Esophagus muscularis mucosa (tissue), 4 donors: ENCODE data around the gene COL11A2. TPM values are rescaled to one million over a fixed set of nuclear protein-coding genes. Genes with fewer than 3 reads are reported as not detected.

Experiments used
- DNase-seq: peaks from one replicate; pipeline ENCODE4 v3.0.0-alpha.2; 2017; ENCODE audit errors: extremely low spot score
- H3K27ac ChIP-seq, 4 donors: fragments of 200-600 bp; sonication (generic); replicated peaks in 1 of 4; 1 replicate in 3 of 4; 2 replicates in 1 of 4; pipeline ENCODE4 v1.5.1; 2016 to 2019; ENCODE audit warnings: mild to moderate bottlenecking in 1 of 4
- H3K27me3 ChIP-seq, 4 donors: fragments of 200-600 bp; sonication (generic); one replicate each; pipeline versions ENCODE4 v1.5.1 to v1.6.0; 2016 to 2019
- H3K36me3 ChIP-seq, 4 donors: fragments of 200-600 bp; sonication (generic); one replicate each; pipeline ENCODE4 v1.5.1; 2016 to 2019
- H3K4me1 ChIP-seq, 4 donors: fragments of 200-600 bp; sonication (generic); one replicate each; pipeline ENCODE4 v1.5.1; 2016 to 2019
- H3K4me3 ChIP-seq, 4 donors: fragments of 200-600 bp; sonication (generic); 1 replicate in 2 of 4; 2 replicates in 2 of 4; pipeline ENCODE4 v1.5.1; 2016 to 2019; ENCODE audit warnings: mild to moderate bottlenecking in 4 of 4, moderate library complexity in 1 of 4
- H3K9me3 ChIP-seq, 4 donors: fragments of 200-600 bp; sonication (generic); 1 replicate in 3 of 4; 2 replicates in 1 of 4; pipeline ENCODE4 v1.5.1; 2016 to 2019
- EP300 ChIP-seq: sonication (generic); formaldehyde crosslinking; IDR thresholded peaks from one replicate; pipeline ENCODE4 v1.6.1; 2017; ENCODE audit warnings: antibody characterized with exemption
- POLR2A ChIP-seq: fragments of 450-650 bp; IDR thresholded peaks from one replicate; pipeline ENCODE4 v1.6.1; 2017; ENCODE audit warnings: antibody characterized with exemption, moderate library complexity, mild to moderate bottlenecking, low read depth
- POLR2AphosphoS5 ChIP-seq, 2 donors: sonication (generic); formaldehyde crosslinking; IDR thresholded peaks; one replicate each; pipeline ENCODE4 v1.6.1; 2017; ENCODE audit warnings: antibody characterized with exemption in 2 of 2
- WGBS: methylation state at CpG from one replicate; pipeline ENCODE4 v1.1.5; 2018; 5-methylcytosine and 5-hydroxymethylcytosine counted together
- intact Hi-C: fragments of 100-400 bp; cut with DNase I; formaldehyde crosslinking; loops from one replicate; pipeline ENCODE4 v1.15.1; 2023
- total RNA-seq, 4 donors: library from RNA; depleted of rRNA; stranded (reverse); fragments of >200 nt; gene quantifications; one replicate each; pipeline versions ENCODE4 v1.1.0 to v1.2.1, GENCODE V29; 2016
- TF ChIP-seq, protein P1 (sequence below), 3 experiments: fragments of 200-600 bp in 2 of 3; fragments of 450-650 bp in 1 of 3; sonication (generic) in 2 of 3; IDR thresholded peaks; one replicate each; pipeline ENCODE4 v1.5.1; 2017 to 2019; ENCODE audit warnings: antibody characterized with exemption in 3 of 3, mild to moderate bottlenecking in 2 of 3, moderate library complexity in 1 of 3

Gene COL11A2
- total RNA-seq, 4 donors from 2014 or later: 0.17 to 1.1 (median 0.19) TPM; not detected in 1

DNA sequence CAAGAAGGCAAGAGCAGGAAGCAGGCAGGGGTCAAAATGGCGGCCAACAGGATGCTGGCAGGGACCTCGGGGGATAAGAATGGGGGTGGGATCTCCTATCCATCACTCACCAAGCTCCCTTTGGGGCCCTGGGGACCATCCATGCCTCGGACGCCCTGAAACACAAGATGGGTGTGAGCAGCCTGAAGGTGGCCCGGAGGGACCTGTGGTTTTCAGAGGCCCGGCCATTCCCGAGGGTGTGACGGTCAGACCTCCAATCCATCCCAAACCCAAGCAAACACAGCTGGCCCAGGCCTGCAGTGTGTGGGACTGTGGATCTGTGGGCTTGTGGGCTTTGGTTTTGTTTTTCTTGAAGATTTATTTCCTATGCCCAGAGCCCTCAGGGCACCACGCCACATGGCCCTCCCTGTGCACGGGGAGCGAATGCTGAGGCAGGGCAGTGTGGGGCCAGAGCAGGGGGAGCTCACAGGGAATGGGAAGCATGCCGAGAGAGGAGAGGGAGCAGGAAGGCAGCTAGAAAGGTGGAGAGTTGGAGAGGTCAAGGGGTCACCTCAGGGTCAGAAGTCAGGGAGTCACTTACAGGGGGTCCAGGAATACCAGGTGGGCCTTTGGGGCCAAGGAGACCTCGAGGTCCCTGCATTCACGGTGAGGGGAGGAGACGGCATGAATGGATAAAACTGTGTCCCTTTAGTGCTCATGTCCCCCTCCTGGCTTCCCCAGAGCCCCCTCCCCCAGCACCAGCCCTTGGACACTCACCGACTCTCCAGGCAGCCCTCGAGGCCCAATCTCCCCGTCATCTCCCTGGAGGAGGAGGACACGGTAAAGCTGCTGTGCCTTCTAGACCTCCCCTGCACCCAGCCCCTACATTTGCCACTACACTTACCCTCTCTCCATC lies 14.5 kb downstream of the COL11A2 start:
- H3K27ac ChIP-seq: no peak overlapping the region
- no peaks in the 10 kb centered on the region for H3K36me3 ChIP-seq
- no peaks in the 10 kb centered on the region for H3K4me1 ChIP-seq
- no peaks in the 10 kb centered on the region for H3K9me3 ChIP-seq
- TF ChIP-seq, protein P1, sequence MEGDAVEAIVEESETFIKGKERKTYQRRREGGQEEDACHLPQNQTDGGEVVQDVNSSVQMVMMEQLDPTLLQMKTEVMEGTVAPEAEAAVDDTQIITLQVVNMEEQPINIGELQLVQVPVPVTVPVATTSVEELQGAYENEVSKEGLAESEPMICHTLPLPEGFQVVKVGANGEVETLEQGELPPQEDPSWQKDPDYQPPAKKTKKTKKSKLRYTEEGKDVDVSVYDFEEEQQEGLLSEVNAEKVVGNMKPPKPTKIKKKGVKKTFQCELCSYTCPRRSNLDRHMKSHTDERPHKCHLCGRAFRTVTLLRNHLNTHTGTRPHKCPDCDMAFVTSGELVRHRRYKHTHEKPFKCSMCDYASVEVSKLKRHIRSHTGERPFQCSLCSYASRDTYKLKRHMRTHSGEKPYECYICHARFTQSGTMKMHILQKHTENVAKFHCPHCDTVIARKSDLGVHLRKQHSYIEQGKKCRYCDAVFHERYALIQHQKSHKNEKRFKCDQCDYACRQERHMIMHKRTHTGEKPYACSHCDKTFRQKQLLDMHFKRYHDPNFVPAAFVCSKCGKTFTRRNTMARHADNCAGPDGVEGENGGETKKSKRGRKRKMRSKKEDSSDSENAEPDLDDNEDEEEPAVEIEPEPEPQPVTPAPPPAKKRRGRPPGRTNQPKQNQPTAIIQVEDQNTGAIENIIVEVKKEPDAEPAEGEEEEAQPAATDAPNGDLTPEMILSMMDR (IDR thresholded peaks at IDR 0.05): no peak
- TF ChIP-seq POLR2AphosphoS5 (IDR thresholded peaks at IDR 0.05) (no peak), EP300 (no peak), POLR2A (no peak)
- DNase-seq: no peak
- 79% methylated on average over 19 of the region's 19 CpGs for WGBS
- intact Hi-C loops: no loop called here
- no peaks in the 10 kb centered on the region for H3K27me3 ChIP-seq
- no peak overlapping the region for H3K4me3 ChIP-seq

DNA sequence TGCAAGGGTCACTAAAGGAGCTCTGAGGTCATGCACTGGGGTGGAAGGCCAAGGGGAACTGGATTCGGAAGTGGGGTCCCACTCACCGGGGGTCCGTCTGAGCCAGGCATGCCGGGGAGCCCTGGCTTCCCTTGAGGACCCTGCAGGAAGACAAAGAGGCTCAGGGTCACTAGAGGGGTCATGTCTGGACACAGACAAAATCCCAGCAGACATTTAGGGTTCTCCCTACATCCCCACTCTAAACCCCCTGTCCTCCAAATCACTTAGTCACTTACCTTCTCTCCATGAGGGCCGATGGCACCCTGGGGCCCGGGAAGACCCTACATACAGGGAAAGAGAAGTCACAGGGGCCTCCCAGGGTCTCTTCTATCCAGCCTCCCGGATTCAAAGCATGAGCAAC lies 15.4 kb downstream of the COL11A2 start:
- no peaks in the 10 kb centered on the region for H3K27me3 ChIP-seq
- H3K4me1 ChIP-seq: no peaks in the 10 kb centered on the region
- TF ChIP-seq, protein P1 (IDR thresholded peaks at IDR 0.05): no peak
- TF ChIP-seq EP300: no peak
- H3K4me3 ChIP-seq: no peak overlapping the region
- DNase-seq: no peak
- 90% methylated on average over 7 of the region's 7 CpGs for WGBS
- H3K9me3 ChIP-seq: no peaks in the 10 kb centered on the region
- H3K36me3 ChIP-seq: no peaks in the 10 kb centered on the region
- no peak overlapping the region for H3K27ac ChIP-seq
- intact Hi-C loops: no loop called here

DNA sequence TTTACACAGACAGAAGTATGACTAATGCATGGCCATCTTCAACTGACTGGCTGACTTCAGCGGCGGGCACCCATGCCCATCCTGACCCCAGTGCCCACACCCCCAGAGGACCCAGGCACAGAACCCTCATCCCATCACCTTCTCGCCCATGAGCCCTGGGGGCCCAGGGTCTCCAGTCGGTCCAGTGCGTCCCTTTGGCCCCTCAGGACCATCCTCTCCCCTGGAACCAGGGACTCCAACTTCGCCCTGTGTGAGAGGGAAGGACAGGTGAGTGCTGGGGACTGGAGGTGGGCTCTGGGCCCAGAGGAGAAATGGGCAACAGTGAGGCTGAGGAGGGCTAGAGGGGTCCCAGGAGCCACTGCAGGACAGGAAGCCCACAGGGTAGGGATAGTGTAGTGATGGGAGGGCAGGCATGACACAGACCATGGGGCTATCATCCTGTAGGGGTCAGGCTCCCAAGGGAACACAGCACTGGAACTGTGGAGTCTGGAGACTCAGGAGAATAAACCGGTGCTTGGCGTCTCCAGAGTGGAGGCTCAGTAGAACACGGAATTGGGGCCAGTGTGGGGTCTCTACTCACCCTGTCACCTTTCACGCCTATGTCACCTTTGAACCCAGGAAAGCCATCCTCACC lies 16.7 kb downstream of the COL11A2 start:
- no peak overlapping the region for H3K4me3 ChIP-seq
- TF ChIP-seq, protein P1 (IDR thresholded peaks at IDR 0.05): no peak
- no peak for TF ChIP-seq POLR2A
- TF ChIP-seq POLR2AphosphoS5 (IDR thresholded peaks at IDR 0.05): no peak
- TF ChIP-seq EP300: no peak

DNA sequence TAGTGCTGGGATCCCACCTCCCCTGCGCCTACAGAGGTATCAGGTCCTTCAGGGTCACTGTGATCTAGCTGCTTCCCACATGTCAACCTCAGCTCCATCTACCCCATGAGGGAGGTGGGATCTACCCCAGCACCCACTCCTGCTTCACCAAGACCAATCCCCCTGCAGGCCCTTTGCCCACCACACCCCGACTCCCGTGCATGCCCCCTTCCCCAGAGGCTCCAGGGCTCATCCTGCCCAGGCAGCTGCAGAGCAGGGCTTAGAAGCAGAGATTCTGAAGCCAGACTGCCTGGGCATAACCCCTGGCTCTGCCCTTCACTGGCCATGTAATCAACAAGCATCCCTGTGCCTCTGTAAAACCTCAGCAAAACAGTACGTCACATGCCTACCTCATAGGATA lies 17.5 kb downstream of the COL11A2 start:
- no peaks in the 10 kb centered on the region for H3K4me1 ChIP-seq
- no peak overlapping the region for H3K4me3 ChIP-seq
- WGBS: 92% methylated on average over 4 of the region's 4 CpGs
- H3K27me3 ChIP-seq: no peaks in the 10 kb centered on the region
- no peak for DNase-seq
- H3K9me3 ChIP-seq: no peaks in the 10 kb centered on the region
- TF ChIP-seq POLR2AphosphoS5 (IDR thresholded peaks at IDR 0.05) (no peak), EP300 (no peak), POLR2A (no peak)
- TF ChIP-seq, protein P1 (IDR thresholded peaks at IDR 0.05): no peak
- H3K27ac ChIP-seq: no peak overlapping the region
- no peaks in the 10 kb centered on the region for H3K36me3 ChIP-seq
- intact Hi-C loops: no loop called here

More for the DNA sequence above, 16.7 kb downstream of the COL11A2 start:
- Histone ChIP-seq H3K36me3 (no peaks in the 10 kb centered on the region), H3K4me1 (no peaks in the 10 kb centered on the region), H3K9me3 (no peaks in the 10 kb centered on the region), H3K27me3 (no peaks in the 10 kb centered on the region), H3K27ac (no peak overlapping the region)
- intact Hi-C loops: no loop called here
- 74% methylated on average over 10 of the region's 10 CpGs for WGBS
- no peak for DNase-seq
